ENCODE data around the gene FUT7.

The FUT7 gene

DNA sequence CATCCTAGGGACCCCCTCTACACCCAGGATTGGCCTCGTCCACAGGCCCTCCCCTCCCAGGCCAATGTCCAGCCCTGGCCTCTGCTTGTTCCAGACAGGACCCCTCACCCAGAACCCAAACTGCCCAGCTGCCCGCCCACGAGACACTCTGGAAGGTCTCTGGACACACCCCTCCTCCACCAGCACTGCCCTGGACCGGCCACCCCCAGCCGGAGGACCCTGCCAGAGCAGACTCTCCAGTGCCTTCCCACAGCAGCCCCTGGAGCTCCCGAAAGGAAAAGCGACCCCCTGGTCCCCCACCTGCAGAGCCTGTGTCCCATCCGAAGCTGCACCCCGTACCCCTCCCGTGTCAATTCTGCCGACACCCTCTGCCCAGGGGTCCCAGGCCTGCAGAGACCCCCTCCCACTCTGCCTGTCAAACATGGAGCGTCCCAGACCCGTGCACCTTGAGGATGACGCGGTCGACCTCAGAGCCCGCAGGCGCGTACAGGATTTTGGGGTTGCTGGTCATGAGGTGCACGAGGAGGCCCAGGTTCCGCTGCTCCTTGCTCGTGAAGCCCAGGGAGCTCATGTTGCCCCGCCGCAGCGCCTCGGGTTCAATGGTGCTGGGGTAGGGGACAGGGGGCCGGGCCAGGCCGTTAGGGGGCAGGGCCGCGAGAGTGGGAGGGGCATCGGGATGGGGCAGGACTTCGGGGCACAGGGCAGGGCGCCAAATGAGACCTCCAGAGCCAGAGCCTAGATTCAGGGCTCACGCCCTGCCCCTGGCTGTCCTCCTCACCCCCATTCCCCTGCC, 11.8 kb downstream of the FUT7 start:
- DNase-seq (ENCODE audit: low read depth), result no peak
- no peak overlapping the region for H3K4me3 ChIP-seq (ENCODE audit: low read depth, low read length)
- TF ChIP-seq, protein P1, sequence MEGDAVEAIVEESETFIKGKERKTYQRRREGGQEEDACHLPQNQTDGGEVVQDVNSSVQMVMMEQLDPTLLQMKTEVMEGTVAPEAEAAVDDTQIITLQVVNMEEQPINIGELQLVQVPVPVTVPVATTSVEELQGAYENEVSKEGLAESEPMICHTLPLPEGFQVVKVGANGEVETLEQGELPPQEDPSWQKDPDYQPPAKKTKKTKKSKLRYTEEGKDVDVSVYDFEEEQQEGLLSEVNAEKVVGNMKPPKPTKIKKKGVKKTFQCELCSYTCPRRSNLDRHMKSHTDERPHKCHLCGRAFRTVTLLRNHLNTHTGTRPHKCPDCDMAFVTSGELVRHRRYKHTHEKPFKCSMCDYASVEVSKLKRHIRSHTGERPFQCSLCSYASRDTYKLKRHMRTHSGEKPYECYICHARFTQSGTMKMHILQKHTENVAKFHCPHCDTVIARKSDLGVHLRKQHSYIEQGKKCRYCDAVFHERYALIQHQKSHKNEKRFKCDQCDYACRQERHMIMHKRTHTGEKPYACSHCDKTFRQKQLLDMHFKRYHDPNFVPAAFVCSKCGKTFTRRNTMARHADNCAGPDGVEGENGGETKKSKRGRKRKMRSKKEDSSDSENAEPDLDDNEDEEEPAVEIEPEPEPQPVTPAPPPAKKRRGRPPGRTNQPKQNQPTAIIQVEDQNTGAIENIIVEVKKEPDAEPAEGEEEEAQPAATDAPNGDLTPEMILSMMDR (IDR thresholded peaks at IDR 0.05; ENCODE audit: low read depth, low read length, missing control alignments), result no peak

DNA sequence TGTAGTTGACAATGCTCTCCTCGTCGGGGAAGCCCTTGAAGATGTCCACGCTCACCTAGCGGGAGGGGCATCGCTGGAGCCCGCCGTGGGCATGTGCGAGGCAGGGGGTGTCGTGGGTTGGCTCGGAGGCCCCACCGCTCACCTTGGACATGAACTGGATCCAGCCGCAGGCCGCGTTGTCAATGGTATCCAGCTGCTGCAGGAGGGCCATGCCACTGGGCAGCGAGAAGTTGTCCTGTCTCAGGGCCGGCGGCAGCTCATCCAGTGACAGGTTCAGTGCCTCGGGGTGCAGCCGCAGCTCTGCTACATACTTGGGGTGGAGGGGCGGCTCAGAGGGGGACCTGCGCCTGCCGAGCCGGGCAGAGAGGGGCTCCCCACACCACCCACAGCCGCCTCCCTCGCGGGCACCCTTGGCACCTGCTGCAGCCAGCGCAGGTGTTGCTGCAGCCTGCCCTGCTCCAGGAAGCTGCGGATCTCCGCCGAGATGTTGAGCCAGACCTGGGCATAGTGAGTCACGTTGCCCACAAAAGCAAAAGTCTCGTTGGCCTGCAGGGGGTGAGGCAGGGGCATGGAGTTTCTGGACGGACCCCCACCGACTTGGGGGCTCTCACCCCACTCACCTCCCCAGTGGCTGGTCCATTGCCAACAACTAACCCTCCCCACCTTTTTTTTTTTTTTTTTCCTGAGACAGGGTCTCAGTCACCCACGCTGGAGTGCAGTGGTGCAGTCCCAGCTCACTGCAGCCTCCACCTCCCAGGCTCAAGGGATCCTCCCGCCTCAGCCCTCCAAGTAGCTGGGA, 12.9 kb downstream of the FUT7 start:
- no peak overlapping the region for H3K4me3 ChIP-seq (ENCODE audit: low read depth, low read length)
- TF ChIP-seq, protein P1 (IDR thresholded peaks at IDR 0.05; ENCODE audit: low read depth, low read length, missing control alignments), result no peak

DNA sequence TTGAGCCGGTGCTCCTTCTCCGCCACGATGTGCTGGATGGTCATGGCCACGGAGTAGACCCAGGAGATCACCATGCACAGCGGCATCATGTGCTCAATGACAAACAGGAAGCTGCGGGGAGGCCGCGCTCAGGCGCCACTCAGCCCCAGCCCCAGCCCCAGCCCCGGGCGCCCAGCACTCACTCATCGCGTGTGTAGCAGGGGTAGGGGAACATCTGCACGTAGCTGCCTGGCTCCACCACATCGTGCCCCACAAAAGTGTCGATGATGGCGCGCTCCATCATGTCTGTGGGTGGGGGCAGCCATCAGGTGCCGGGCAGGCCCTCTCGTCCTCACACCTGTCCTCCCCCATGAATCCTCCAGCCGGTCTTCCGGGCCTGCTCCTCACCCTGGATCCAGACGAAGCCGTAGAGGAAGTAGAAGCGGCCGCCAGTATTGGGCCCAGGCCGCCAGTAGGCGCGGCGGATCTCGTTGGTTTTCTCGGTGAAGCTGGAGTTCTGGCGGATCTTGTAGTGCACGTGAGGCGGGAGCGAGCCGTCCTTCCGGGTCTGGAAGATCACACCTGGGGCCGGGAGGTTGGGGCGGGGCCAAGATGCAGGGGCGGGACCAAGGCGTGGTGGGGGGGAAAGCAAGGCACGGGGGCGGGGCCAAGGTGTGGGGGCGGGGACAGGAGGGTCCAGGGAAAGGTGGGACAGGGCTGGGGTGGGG, 13.9 kb downstream of the FUT7 start:
- no peak overlapping the region for H3K4me3 ChIP-seq (ENCODE audit: low read depth, low read length)
- DNase-seq (ENCODE audit: low read depth), result no peak
- TF ChIP-seq, protein P1 (IDR thresholded peaks at IDR 0.05; ENCODE audit: low read depth, low read length, missing control alignments), result no peak

More for the DNA sequence above, 12.9 kb downstream of the FUT7 start:
- DNase-seq (ENCODE audit: low read depth), result no peak

DNA sequence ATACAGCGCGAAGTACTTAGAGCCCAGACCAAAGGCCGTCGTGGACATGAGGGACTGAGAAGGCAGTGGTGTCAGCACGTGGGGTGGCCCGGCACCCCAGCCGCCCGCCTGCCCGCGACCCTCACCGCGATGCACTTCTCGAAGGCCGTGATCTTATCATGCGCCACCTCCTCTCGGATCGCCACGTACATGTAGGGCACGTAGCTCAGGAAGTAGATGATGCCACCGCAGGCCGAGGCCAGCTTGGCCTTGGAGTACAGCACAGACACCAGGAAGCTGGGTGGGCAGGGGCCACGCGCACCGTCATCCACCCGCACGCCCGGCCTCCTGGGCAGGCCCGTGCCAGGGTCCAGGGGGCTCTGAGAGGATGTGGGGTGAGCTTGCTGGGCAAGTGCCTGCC, 14.8 kb downstream of the FUT7 start:
- no peak for DNase-seq (ENCODE audit: low read depth)
- TF ChIP-seq, protein P1 (IDR thresholded peaks at IDR 0.05; ENCODE audit: low read depth, low read length, missing control alignments), result no peak

DNA sequence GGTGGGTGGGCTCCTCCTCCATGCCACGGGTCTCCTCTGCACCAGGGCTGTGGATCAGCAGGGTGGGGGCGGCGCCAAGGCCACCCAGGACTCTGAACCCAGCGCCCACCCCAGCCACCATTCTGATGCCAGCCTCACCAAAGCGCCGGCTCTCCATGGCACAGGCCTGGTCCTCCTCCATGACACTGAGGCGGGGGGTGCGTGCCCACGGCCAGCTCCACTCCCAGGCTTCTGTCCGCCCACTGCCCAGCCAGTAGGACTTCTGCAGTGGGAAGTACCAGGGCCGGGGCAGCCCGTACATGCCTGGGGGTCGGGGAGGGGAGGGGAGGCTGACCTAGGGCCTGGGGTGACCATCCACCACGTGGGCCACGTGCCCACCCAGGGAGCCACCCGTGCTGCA, 15.5 kb downstream of the FUT7 start:
- H3K4me3 ChIP-seq (ENCODE audit: low read depth, low read length), result no peak overlapping the region
- TF ChIP-seq, protein P1 (IDR thresholded peaks at IDR 0.05; ENCODE audit: low read depth, low read length, missing control alignments), result no peak
- DNase-seq (ENCODE audit: low read depth), result no peak

More for the DNA sequence above, 14.8 kb downstream of the FUT7 start:
- no peak overlapping the region for H3K4me3 ChIP-seq (ENCODE audit: low read depth, low read length)

DNA sequence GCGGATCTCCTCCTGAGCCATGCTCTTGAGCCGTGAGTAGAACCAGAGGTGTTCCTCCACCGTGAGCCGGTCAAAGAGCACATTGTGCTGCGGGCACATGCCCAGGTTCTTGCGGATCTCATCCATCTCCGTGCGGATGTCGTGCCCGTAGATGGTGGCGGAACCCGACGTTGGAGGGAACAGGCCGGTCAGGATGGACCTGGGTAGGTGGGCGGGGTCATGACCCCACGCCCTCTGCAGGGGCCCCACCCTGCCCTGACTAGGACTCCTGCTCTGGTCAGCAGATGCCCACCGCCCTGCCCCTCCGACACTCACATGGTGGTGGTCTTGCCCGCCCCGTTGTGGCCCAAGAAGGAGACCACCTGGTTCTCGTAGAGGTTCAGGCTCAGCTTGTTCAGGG, 15.9 kb downstream of the FUT7 start:
- TF ChIP-seq, protein P1 (IDR thresholded peaks at IDR 0.05; ENCODE audit: low read depth, low read length, missing control alignments), result no peak
- H3K4me3 ChIP-seq (ENCODE audit: low read depth, low read length), result no peak overlapping the region
- no peak for DNase-seq (ENCODE audit: low read depth)
